SJCRH30 (cell line): ENCODE results near the gene ZNF682. TPM values are rescaled to one million over a fixed set of nuclear protein-coding genes. Genes with fewer than 3 reads are reported as not detected.
"Not testable (repeated sequence)": the region's sequence is repeated elsewhere in the genome, so short reads cannot be mapped to it uniquely, and the experiment has no call there.

Experiments
- DNase-seq, 2 experiments: peaks; one replicate each; pipeline ENCODE4 v3.0.0-alpha.2; 2015 to 2020
- H3K27ac ChIP-seq: fragments of 250-450 bp; sonication (Bioruptor Pico); 2 replicates; pipeline ENCODE4 v1.5.1; 2020; ENCODE audit warnings: mild to moderate bottlenecking, moderate library complexity
- H3K27me3 ChIP-seq: fragments of 250-450 bp; sonication (Bioruptor Pico); 2 replicates; pipeline ENCODE4 v1.5.1; 2020; ENCODE audit warnings: mild to moderate bottlenecking, moderate library complexity
- H3K36me3 ChIP-seq: fragments of 250-450 bp; sonication (Bioruptor Pico); 2 replicates; pipeline ENCODE4 v1.5.1; 2020; ENCODE audit warnings: mild to moderate bottlenecking, moderate library complexity
- H3K4me1 ChIP-seq: fragments of 250-450 bp; sonication (Bioruptor Pico); 2 replicates; pipeline ENCODE4 v1.5.1; 2020; ENCODE audit warnings: mild to moderate bottlenecking, moderate library complexity
- H3K4me3 ChIP-seq: fragments of 250-450 bp; sonication (Bioruptor Pico); 2 replicates; pipeline ENCODE4 v1.5.1; 2020; ENCODE audit warnings: mild to moderate bottlenecking, moderate library complexity
- H3K9me3 ChIP-seq: fragments of 250-450 bp; sonication (Bioruptor Pico); replicated peaks from 2 replicates; pipeline ENCODE4 v1.5.1; 2020; ENCODE audit warnings: mild to moderate bottlenecking, moderate library complexity
- total RNA-seq: library from RNA; depleted of rRNA; stranded (reverse); fragments of >200 nt; shearing (Covaris generic); gene quantifications from 2 replicates; pipeline ENCODE4 v1.2.3, GENCODE V29; 2014; rRNA removed

Gene ZNF682
- total RNA-seq = 9.5 and 11.7 TPM in 2 replicates

- H3K36me3 ChIP-seq = peaks cover 25% of the 10 kb centered on the region
These were observed at the start of gene ZNF682 for GRCh38 chr19:20039203-20039723. ZNF682 (minus strand) TSS chr19:20039505; CDS start chr19:20039345, 160 bp downstream.

DNA sequence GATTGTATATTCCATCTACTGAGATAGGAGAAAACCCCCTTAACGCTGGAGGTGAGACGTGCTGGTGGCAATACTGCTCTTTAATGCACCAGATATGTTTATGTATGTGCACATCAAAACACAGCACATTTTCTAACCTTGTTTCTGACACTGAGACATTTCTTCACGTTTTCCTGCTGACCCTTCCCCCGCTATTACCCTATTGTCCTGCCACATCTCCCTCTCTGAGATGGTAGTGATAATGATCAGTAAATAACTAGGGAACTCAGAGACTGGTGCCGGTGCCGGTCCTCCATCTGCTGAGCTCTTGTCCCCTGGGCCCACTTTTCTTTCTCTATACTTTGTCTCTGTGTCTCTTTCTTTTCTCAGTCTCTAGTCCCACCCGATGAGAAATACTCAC lies 43.6 kb upstream of the ZNF682 start:
- H3K4me3 ChIP-seq, H3K27me3 ChIP-seq, DNase-seq, H3K36me3 ChIP-seq, H3K4me1 ChIP-seq, H3K27ac ChIP-seq, H3K9me3 ChIP-seq: not testable (repeated sequence)

More at GRCh38 chr19:20039203-20039723, at the start of gene ZNF682:
- Histone ChIP-seq H3K27ac (peak within 1 kb of the TSS; percentile 78), H3K4me1 (no peaks in the 10 kb centered on the region), H3K9me3 (0 out of 2 replicates have a peak, but pooled peaks cover 4% of the 10 kb centered on the region), H3K27me3 (no peaks in the 10 kb centered on the region), H3K4me3 (peak within 1 kb of the TSS; percentile 80)
- DNase-seq = peak; percentile 98 to 99

DNA sequence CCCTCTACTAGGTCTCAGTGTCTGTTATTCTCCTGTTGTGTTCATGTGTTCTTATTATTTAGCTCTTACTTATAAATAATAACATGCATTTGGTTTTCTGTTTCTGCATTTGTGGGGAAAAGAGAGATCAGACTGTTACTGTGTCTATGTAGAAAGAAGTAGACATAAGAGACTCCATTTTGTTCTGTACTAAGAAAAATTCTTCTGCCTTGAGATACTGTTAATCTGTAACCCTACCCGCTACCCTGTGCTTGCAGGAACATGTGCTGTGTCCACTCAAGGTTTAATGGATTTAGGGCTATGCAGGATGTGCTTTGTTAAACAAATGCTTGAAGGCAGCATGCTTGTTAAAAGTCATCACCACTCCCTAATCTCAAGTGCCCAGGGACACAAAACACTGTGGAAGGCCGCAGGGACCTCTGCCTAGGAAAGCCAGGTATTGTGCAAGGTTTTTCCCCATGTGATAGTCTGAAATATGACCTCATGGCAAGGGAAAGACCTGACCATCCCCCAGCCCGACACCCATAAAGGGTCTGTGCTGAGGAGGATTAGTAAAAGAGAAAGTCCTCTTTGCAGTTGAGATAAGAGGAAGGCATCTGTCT lies 43.0 kb upstream of the ZNF682 start:
- H3K27ac ChIP-seq, H3K36me3 ChIP-seq, H3K4me1 ChIP-seq, DNase-seq, H3K27me3 ChIP-seq, H3K9me3 ChIP-seq, H3K4me3 ChIP-seq: not testable (repeated sequence)

DNA sequence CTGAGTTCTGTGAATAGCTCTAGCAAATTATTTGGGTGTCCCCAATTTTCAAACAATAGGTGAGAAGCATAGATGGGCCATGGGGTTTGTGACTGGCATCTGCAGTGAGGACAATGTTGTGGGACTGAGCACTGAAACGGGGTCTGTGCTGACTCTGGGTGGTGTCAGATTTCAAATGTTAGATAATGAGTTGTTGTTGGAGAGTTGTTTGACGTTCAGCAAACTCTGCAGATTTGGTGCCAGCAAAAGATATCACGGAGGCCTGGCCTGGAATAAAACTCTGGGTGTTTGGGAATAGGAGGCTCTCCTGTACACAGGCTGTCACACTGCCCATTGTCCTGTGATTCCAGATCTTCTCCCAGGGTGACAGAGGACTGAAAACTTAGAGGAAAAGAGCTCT lies 41.4 kb upstream of the ZNF682 start:
- H3K27me3 ChIP-seq = no peaks in the 10 kb centered on the region
- DNase-seq = no peak

DNA sequence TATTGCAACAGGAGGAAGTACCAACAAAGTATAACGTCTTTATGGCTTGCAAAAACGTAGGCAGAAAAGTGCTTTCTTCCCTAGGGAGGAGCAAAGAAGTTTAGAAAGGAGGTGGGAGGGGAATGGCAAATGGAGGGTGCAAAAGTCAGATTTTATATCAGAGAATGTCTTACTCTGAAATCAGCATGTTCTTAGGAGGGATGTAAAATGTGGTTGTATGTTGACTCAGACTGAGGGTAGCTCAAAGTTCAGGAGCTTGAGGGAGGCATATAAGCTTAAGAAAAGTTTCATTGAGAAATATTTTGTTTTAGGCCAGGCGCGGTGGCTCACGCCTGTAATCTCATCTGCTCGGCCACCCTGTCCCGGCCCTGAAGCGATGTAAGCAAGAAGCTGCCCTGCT lies 40.2 kb upstream of the ZNF682 start:
- Histone ChIP-seq H3K4me3 (peak overlapping the region; percentile 62), H3K4me1 (no peaks in the 10 kb centered on the region), H3K27me3 (no peaks in the 10 kb centered on the region), H3K27ac (no peak overlapping the region), H3K36me3 (no peaks in the 10 kb centered on the region), H3K9me3 (peaks cover 4% of the 10 kb centered on the region; the same call in 1 of the 2 replicates)
- no peak for DNase-seq

More for the DNA sequence above, 41.4 kb upstream of the ZNF682 start:
- Histone ChIP-seq H3K9me3 (peaks cover 4% of the 10 kb centered on the region; the same call in 1 of the 2 replicates), H3K27ac (no peak overlapping the region), H3K4me3 (no peak overlapping the region), H3K36me3 (no peaks in the 10 kb centered on the region), H3K4me1 (no peaks in the 10 kb centered on the region)

GRCh38 chr19:20078581-20079031 lies 39.3 kb upstream of the ZNF682 start:
- no peaks in the 10 kb centered on the region for H3K4me1 ChIP-seq
- peak overlapping the region; percentile 62 for H3K4me3 ChIP-seq
- peaks cover 4% of the 10 kb centered on the region; the same call in 1 of the 2 replicates for H3K9me3 ChIP-seq
- peak; percentile 40 to 47 for DNase-seq
- H3K27ac ChIP-seq = peak overlapping the region; percentile 52
- H3K36me3 ChIP-seq = no peaks in the 10 kb centered on the region
- no peaks in the 10 kb centered on the region for H3K27me3 ChIP-seq

- Histone ChIP-seq H3K9me3 (peaks cover 4% of the 10 kb centered on the region; the same call in 1 of the 2 replicates), H3K36me3 (no peaks in the 10 kb centered on the region), H3K4me3 (peak within 1 kb of the TSS; percentile 62), H3K27ac (peak within 1 kb of the TSS; percentile 52), H3K27me3 (no peaks in the 10 kb centered on the region), H3K4me1 (no peaks in the 10 kb centered on the region)
- DNase-seq = peak; percentile 89 to 94
These were observed 38.6 kb upstream of the ZNF682 start, which contains the start of gene ZNF90 for GRCh38 chr19:20077791-20078463. ZNF90 (plus strand) TSS chr19:20078000; CDS start chr19:20078133, 133 bp downstream.

GRCh38 chr19:20072936-20073335 lies 33.6 kb upstream of the ZNF682 start:
- H3K4me1 ChIP-seq = no peaks in the 10 kb centered on the region
- H3K27ac ChIP-seq = no peak overlapping the region
- no peak overlapping the region for H3K4me3 ChIP-seq
- H3K27me3 ChIP-seq = no peaks in the 10 kb centered on the region
- no peaks in the 10 kb centered on the region for H3K9me3 ChIP-seq
- no peaks in the 10 kb centered on the region for H3K36me3 ChIP-seq
- DNase-seq = no peak

DNA sequence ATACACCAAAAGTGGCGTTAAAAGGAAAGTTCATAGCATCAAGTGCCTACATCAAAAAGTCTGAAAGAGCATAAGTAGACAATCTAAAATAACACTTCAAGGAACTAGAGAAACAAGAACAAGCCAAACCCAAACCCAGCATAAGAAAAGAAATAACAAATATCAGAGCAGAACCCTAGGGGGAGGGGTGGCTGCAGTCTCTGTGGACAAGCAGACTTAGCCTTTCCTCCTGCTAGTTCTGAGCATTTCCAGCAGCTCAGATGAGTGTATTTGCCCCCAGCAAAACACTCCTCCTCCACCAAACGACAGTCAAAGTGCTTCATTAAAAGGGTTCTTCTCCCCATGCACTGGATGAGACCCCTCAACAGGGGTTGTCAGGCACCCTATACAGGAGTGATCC lies 31.4 kb upstream of the ZNF682 start:
- Histone ChIP-seq H3K36me3 (no peaks in the 10 kb centered on the region), H3K27ac (no peak overlapping the region), H3K4me1 (no peaks in the 10 kb centered on the region), H3K9me3 (no peaks in the 10 kb centered on the region), H3K4me3 (no peak overlapping the region), H3K27me3 (no peaks in the 10 kb centered on the region)
- no peak for DNase-seq

DNA sequence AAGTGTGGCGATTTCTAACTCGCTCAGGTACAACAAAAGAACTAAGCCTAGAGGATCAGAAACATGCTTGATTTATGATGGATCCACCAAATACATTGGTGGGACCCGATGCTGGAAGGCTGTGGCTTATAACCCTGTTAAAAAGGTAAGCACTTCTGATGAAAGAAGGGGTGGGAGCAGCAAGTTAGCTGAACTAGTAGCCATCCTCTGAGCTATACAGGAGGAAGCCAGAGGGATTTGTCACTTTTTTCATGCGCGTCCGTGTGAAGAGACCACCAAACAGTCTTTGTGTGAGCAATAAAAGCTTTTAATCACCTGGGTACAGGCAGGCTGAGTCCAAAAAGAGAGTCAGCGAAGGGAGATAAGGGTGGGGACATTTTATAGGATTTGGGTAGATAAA lies 29.3 kb upstream of the ZNF682 start:
- H3K36me3 ChIP-seq, H3K4me1 ChIP-seq, H3K27me3 ChIP-seq, H3K9me3 ChIP-seq, H3K27ac ChIP-seq, DNase-seq, H3K4me3 ChIP-seq: not testable (repeated sequence)

DNA sequence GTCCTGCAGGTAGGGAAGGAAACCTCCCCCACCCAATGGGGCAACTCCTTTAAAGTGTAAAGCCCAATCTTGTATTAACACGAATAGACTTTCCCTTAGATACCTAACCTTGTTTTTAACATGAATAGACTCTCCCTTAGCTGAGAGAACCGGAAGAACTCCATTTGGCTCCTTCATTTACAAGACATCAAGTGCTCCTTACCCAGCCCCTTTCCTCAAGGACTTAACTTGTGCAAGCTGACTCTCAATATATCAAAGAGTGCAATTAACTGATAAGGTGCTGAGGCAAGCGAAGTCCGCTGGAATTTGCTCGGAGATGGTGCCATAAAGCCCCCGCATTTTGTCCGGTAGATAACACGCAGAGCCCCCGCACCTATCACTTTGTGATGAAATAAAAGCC lies 28.6 kb upstream of the ZNF682 start:
- H3K4me1 ChIP-seq = no peaks in the 10 kb centered on the region
- no peak overlapping the region for H3K27ac ChIP-seq
- no peaks in the 10 kb centered on the region for H3K36me3 ChIP-seq
- DNase-seq = no peak
- H3K9me3 ChIP-seq = no peaks in the 10 kb centered on the region
- no peaks in the 10 kb centered on the region for H3K27me3 ChIP-seq
- no peak overlapping the region for H3K4me3 ChIP-seq

DNA sequence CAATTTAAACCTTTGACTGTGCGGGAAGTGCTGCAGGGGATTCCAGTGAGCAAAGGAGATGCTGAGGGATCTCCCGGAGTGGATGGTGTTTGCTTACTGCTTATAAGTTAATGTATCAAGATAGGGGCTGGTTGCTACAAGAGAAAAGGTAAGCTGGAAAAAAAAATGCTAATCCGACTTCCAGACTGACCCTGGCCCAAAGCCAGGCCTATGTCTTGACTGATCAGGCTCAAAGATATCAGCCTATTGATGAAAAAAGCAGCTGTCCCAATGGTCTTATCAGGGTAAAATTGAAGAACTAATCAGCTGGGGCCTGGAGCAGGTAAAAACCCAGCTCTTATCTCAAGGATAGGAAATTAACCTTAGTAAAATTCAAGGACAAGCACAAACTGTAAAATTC lies 27.6 kb upstream of the ZNF682 start:
- DNase-seq = no peak
- H3K4me1 ChIP-seq = no peaks in the 10 kb centered on the region
- no peak overlapping the region for H3K27ac ChIP-seq
- H3K9me3 ChIP-seq = no peaks in the 10 kb centered on the region
- no peaks in the 10 kb centered on the region for H3K27me3 ChIP-seq
- no peak overlapping the region for H3K4me3 ChIP-seq
- no peaks in the 10 kb centered on the region for H3K36me3 ChIP-seq

DNA sequence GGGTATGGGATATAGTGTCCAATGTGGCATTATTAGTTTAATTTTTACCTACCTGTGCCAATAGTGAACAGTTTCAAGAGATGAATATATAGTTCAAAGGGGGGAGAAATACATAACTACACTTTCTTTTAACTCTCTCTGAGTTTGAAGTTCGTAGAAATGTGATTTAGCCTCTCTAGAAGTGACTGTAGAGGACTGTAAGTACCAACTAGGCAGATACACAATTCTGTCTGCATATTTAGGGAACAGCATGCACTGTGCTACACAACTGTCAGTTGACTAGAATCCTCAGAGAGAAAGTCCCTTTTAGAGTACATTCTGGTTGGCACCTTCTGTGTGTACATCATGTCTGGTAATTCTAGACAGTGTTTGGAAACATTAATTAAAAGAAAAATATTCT lies 21.0 kb upstream of the ZNF682 start:
- H3K9me3 ChIP-seq = 0 out of 2 replicates have a peak, but pooled peaks cover 2% of the 10 kb centered on the region
- H3K27me3 ChIP-seq = no peaks in the 10 kb centered on the region
- DNase-seq = no peak
- no peaks in the 10 kb centered on the region for H3K4me1 ChIP-seq
- no peaks in the 10 kb centered on the region for H3K36me3 ChIP-seq
- no peak overlapping the region for H3K27ac ChIP-seq
- H3K4me3 ChIP-seq = no peak overlapping the region

- not testable (repeated sequence) for DNase-seq, H3K4me3 ChIP-seq, H3K27ac ChIP-seq, H3K36me3 ChIP-seq, H3K27me3 ChIP-seq, H3K4me1 ChIP-seq, H3K9me3 ChIP-seq
These were observed 19.4 kb upstream of the ZNF682 start for GRCh38 chr19:20058738-20059137.
